Effector memory CD4-positive, alpha-beta T cell (primary cell): Measurements from ENCODE around the gene GSTA5.
A peak's percentile ranks its signal among the peaks of the same experiment; 100 is the strongest.
"Not testable (repeated sequence)": the region's sequence is repeated elsewhere in the genome, so short reads cannot be mapped to it uniquely, and the experiment has no call there.

Experiments used
- DNase-seq, 3 donors: peaks; one replicate each; pipeline ENCODE4 v3.0.0-alpha.2; 2020
- H3K27ac ChIP-seq: 2 replicates; pipeline ENCODE4 v1.7.0; 2013; ENCODE audit warnings: mild to moderate bottlenecking, low read length, moderate library complexity; ENCODE audit not compliant: insufficient read depth, poor library complexity, severe bottlenecking
- H3K27me3 ChIP-seq: replicated peaks from 2 replicates; pipeline ENCODE4 v1.7.0; 2013; ENCODE audit warnings: mild to moderate bottlenecking, low read length; ENCODE audit not compliant: insufficient read depth, control insufficient read depth, poor library complexity, severe bottlenecking
- H3K36me3 ChIP-seq: 2 replicates; pipeline ENCODE4 v1.7.0; 2013; ENCODE audit warnings: mild to moderate bottlenecking, low read length, moderate library complexity; ENCODE audit not compliant: control insufficient read depth, insufficient read depth
- H3K4me1 ChIP-seq: 2 replicates; pipeline ENCODE4 v1.7.0; 2013; ENCODE audit warnings: low read length, mild to moderate bottlenecking; ENCODE audit not compliant: control insufficient read depth, insufficient read depth, poor library complexity, severe bottlenecking
- H3K4me3 ChIP-seq: 2 replicates; pipeline ENCODE4 v1.7.0; 2013; ENCODE audit warnings: low read length, low read depth, mild to moderate bottlenecking; ENCODE audit not compliant: insufficient read depth, poor library complexity, severe bottlenecking
- H3K9me3 ChIP-seq: 2 replicates; pipeline ENCODE4 v1.7.0; 2013; ENCODE audit warnings: mild to moderate bottlenecking, low read length, moderate library complexity; ENCODE audit not compliant: control insufficient read depth

Gene GSTA5

GRCh38 chr6:52821842-52822241, 18.8 kb downstream of the GSTA5 start:
- Histone ChIP-seq H3K36me3 (no peaks in the 10 kb centered on the region), H3K27ac (no peak overlapping the region), H3K4me3 (no peak overlapping the region), H3K9me3 (no peaks in the 10 kb centered on the region), H3K4me1 (no peaks in the 10 kb centered on the region), H3K27me3 (no peaks in the 10 kb centered on the region)
- DNase-seq: no peak

- Histone ChIP-seq H3K27me3 (no peaks in the 10 kb centered on the region), H3K4me1 (no peaks in the 10 kb centered on the region), H3K36me3 (no peaks in the 10 kb centered on the region), H3K9me3 (no peaks in the 10 kb centered on the region), H3K27ac (no peak overlapping the region), H3K4me3 (no peak overlapping the region)
- DNase-seq: no peak
Measured at GRCh38 chr6:52820198-52820597, 20.4 kb downstream of the GSTA5 start.

GRCh38 chr6:52815167-52816092, 25.2 kb downstream of the GSTA5 start:
- Histone ChIP-seq H3K4me3 (no peak overlapping the region), H3K9me3 (no peaks in the 10 kb centered on the region), H3K4me1 (no peaks in the 10 kb centered on the region), H3K36me3 (no peaks in the 10 kb centered on the region), H3K27me3 (no peaks in the 10 kb centered on the region), H3K27ac (no peak overlapping the region)
- DNase-seq: peak in 1 of 3 donors; percentile 14

- not testable (repeated sequence) for H3K36me3 ChIP-seq, H3K27me3 ChIP-seq, DNase-seq, H3K9me3 ChIP-seq, H3K27ac ChIP-seq, H3K4me3 ChIP-seq, H3K4me1 ChIP-seq
Measured at GRCh38 chr6:52814545-52814944, 26.1 kb downstream of the GSTA5 start.

GRCh38 chr6:52809777-52810176, 30.8 kb downstream of the GSTA5 start:
- H3K36me3 ChIP-seq, H3K9me3 ChIP-seq, H3K27me3 ChIP-seq, DNase-seq, H3K27ac ChIP-seq, H3K4me3 ChIP-seq, H3K4me1 ChIP-seq: not testable (repeated sequence)

- H3K27ac ChIP-seq: no peak overlapping the region
- H3K36me3 ChIP-seq: no peaks in the 10 kb centered on the region
- H3K27me3 ChIP-seq: no peaks in the 10 kb centered on the region
Measured at GRCh38 chr6:52808660-52809059, 32.0 kb downstream of the GSTA5 start.

GRCh38 chr6:52803668-52804255, 36.9 kb downstream of the GSTA5 start, which contains the start of gene GSTA1:
GSTA1 (minus strand) TSS chr6:52803816; CDS start chr6:52799267, 4,549 bp downstream.
- DNase-seq, H3K27me3 ChIP-seq, H3K4me1 ChIP-seq, H3K36me3 ChIP-seq, H3K4me3 ChIP-seq, H3K27ac ChIP-seq, H3K9me3 ChIP-seq: not testable (repeated sequence)

More at GRCh38 chr6:52808660-52809059, 32.0 kb downstream of the GSTA5 start:
- no peak for DNase-seq
- Histone ChIP-seq H3K9me3 (no peaks in the 10 kb centered on the region), H3K4me3 (no peak overlapping the region), H3K4me1 (no peaks in the 10 kb centered on the region)

- Histone ChIP-seq H3K4me1 (no peaks in the 10 kb centered on the region), H3K27ac (no peak overlapping the region), H3K36me3 (no peaks in the 10 kb centered on the region), H3K9me3 (no peaks in the 10 kb centered on the region), H3K4me3 (no peak overlapping the region), H3K27me3 (no peaks in the 10 kb centered on the region)
- no peak for DNase-seq
Measured at GRCh38 chr6:52802806-52803205, 37.8 kb downstream of the GSTA5 start.

- H3K4me1 ChIP-seq: no peaks in the 10 kb centered on the region
- no peak overlapping the region for H3K4me3 ChIP-seq
- DNase-seq: no peak
- H3K27ac ChIP-seq: no peak overlapping the region
- H3K9me3 ChIP-seq: no peaks in the 10 kb centered on the region
- H3K36me3 ChIP-seq: no peaks in the 10 kb centered on the region
- H3K27me3 ChIP-seq: no peaks in the 10 kb centered on the region
Measured at GRCh38 chr6:52801188-52801841, 39.3 kb downstream of the GSTA5 start.

- not testable (repeated sequence) for H3K4me1 ChIP-seq, H3K4me3 ChIP-seq, H3K9me3 ChIP-seq, H3K27ac ChIP-seq, DNase-seq, H3K27me3 ChIP-seq, H3K36me3 ChIP-seq
Measured at GRCh38 chr6:52799272-52799671, 41.3 kb downstream of the GSTA5 start.
